MM.1S (cell line): ENCODE data around the gene ZFAND2A.

Experiments
- DNase-seq: peaks from one replicate; pipeline ENCODE4 v3.0.0-alpha.2; 2015
- H2AFZ ChIP-seq: fragments of 300-600 bp; sonication (generic); 2 replicates; pipeline ENCODE4 v1.6.0; 2016; ENCODE audit warnings: antibody characterized with exemption, low read length
- H3F3A ChIP-seq: fragments of 300-600 bp; sonication (generic); 2 replicates; pipeline ENCODE4 v1.6.1; 2016; ENCODE audit warnings: mild to moderate bottlenecking, antibody characterized with exemption, low read length, moderate library complexity, mixed read lengths; ENCODE audit not compliant: insufficient read depth
- H3K27ac ChIP-seq: fragments of 300-600 bp; sonication (generic); 2 replicates; pipeline ENCODE4 v1.5.1; 2016; ENCODE audit warnings: mild to moderate bottlenecking, low read length
- H3K27me3 ChIP-seq: fragments of 300-600 bp; sonication (generic); replicated peaks from 2 replicates; pipeline ENCODE4 v1.6.0; 2016; ENCODE audit warnings: low read length; ENCODE audit not compliant: insufficient read depth
- H3K36me3 ChIP-seq: fragments of 300-600 bp; sonication (generic); replicated peaks from 2 replicates; pipeline ENCODE4 v1.6.1; 2016; ENCODE audit warnings: mild to moderate bottlenecking, low read length, mixed read lengths; ENCODE audit not compliant: insufficient read depth
- H3K4me1 ChIP-seq: fragments of 300-600 bp; sonication (generic); 2 replicates; pipeline ENCODE4 v1.6.1; 2016; ENCODE audit warnings: low read length, mixed read lengths
- H3K4me2 ChIP-seq: fragments of 300-600 bp; sonication (generic); 2 replicates; pipeline ENCODE4 v1.6.0; 2016; ENCODE audit warnings: low read depth, low read length
- H3K4me3 ChIP-seq: fragments of 300-600 bp; sonication (generic); 2 replicates; pipeline ENCODE4 v1.5.1; 2016; ENCODE audit warnings: low read length, mixed read lengths
- H3K79me2 ChIP-seq: fragments of 300-600 bp; sonication (generic); 2 replicates; pipeline ENCODE4 v1.6.1; 2016; ENCODE audit warnings: mixed run types, low read length, mixed read lengths
- H3K9ac ChIP-seq: fragments of 300-600 bp; sonication (generic); 2 replicates; pipeline ENCODE4 v1.6.1; 2016; ENCODE audit warnings: low read length, mixed read lengths
- H3K9me2 ChIP-seq: fragments of 300-600 bp; sonication (generic); replicated peaks from 2 replicates; pipeline ENCODE4 v1.6.1; 2016; ENCODE audit warnings: mild to moderate bottlenecking, low read length, mixed read lengths; ENCODE audit not compliant: insufficient read depth
- H3K9me3 ChIP-seq: fragments of 300-600 bp; sonication (generic); replicated peaks from 2 replicates; pipeline ENCODE4 v1.6.1; 2016; ENCODE audit warnings: mild to moderate bottlenecking, low read length, mixed read lengths; ENCODE audit not compliant: insufficient read depth
- H4K20me1 ChIP-seq: fragments of 300-600 bp; sonication (generic); 2 replicates; pipeline ENCODE4 v1.6.1; 2016; ENCODE audit warnings: mild to moderate bottlenecking, low read length, moderate library complexity, mixed read lengths; ENCODE audit not compliant: insufficient read depth
- EZH2 ChIP-seq: fragments of 300-600 bp; sonication (generic); optimal IDR thresholded peaks from 2 replicates; pipeline ENCODE3; 2017; ENCODE audit warnings: low read depth, mild to moderate bottlenecking, antibody characterized with exemption, low read length, mixed read lengths
- EZH2phosphoT487 ChIP-seq: fragments of 300-600 bp; sonication (generic); IDR thresholded peaks from 2 replicates; pipeline ENCODE4 v1.6.1; 2018; ENCODE audit warnings: antibody characterized with exemption, low read length
- TF ChIP-seq, protein P1 (sequence below): fragments of 300-600 bp; sonication (generic); IDR thresholded peaks from 2 replicates; pipeline ENCODE4 v1.5.1; 2016; ENCODE audit warnings: antibody characterized with exemption, low read length, mixed read lengths

Gene ZFAND2A

DNA sequence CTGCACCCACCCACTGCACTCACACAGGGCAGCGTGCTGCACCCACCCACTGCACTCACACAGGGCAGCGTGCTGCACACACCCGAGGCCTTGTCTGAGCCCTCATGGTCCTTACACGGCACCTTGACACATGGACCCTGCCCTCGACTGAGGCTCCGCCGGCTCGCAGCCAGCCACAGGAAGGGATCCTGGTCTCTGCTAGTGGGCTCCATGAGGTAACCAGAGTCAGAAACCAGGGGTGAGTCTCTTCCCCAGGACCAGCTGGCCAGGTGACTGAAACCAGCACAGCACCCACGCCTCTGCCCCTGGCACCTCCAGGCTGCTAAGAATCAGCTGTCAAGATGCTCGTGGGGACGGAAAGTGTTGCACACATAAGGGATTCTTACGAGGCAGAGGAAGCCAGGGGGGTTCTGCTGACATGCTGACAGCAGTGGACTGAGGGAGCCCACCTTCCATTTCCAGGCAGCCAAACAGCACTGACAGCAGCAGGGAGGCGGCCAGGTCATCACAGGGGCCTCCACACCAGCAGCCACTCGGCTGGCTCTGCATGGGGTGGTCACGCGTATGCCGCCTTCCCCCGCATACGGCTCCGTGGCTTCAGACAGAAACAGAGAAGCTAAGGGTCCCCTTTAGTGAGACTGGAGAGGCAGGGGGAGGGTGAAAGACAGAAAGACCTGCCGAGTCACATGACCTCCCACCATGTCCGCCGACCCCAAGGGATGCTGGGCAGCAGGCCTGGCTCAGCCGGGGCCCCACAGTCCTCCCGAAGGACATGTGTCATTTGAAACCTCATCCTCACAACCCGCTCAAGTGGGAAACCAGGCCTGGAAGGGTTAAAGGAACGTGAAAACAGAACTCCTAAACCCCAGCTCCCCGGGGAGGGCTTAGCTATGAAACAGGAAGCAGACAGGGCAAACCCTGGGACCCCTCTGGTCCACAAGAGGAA is 37.8 kb downstream of the ZFAND2A start:
- H3K27ac ChIP-seq, result no peak overlapping the region
- no peak overlapping the region for H3K4me2 ChIP-seq
- no peaks in the 10 kb centered on the region for H3K4me1 ChIP-seq
- H3F3A ChIP-seq, result no peaks in the 10 kb centered on the region
- no peaks in the 10 kb centered on the region for H3K9me3 ChIP-seq
- no peaks in the 10 kb centered on the region for H3K36me3 ChIP-seq
- H3K79me2 ChIP-seq, result no peaks in the 10 kb centered on the region
- no peaks in the 10 kb centered on the region for H3K27me3 ChIP-seq
- H3K9ac ChIP-seq, result no peak overlapping the region
- H2AFZ ChIP-seq, result no peak overlapping the region
- no peaks in the 10 kb centered on the region for H4K20me1 ChIP-seq
- H3K4me3 ChIP-seq, result no peak overlapping the region
- DNase-seq, result no peak
- no peaks in the 10 kb centered on the region for H3K9me2 ChIP-seq
- TF ChIP-seq, protein P1, sequence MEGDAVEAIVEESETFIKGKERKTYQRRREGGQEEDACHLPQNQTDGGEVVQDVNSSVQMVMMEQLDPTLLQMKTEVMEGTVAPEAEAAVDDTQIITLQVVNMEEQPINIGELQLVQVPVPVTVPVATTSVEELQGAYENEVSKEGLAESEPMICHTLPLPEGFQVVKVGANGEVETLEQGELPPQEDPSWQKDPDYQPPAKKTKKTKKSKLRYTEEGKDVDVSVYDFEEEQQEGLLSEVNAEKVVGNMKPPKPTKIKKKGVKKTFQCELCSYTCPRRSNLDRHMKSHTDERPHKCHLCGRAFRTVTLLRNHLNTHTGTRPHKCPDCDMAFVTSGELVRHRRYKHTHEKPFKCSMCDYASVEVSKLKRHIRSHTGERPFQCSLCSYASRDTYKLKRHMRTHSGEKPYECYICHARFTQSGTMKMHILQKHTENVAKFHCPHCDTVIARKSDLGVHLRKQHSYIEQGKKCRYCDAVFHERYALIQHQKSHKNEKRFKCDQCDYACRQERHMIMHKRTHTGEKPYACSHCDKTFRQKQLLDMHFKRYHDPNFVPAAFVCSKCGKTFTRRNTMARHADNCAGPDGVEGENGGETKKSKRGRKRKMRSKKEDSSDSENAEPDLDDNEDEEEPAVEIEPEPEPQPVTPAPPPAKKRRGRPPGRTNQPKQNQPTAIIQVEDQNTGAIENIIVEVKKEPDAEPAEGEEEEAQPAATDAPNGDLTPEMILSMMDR, result no peak
- no peak for TF ChIP-seq EZH2phosphoT487
- no peak for TF ChIP-seq EZH2

DNA sequence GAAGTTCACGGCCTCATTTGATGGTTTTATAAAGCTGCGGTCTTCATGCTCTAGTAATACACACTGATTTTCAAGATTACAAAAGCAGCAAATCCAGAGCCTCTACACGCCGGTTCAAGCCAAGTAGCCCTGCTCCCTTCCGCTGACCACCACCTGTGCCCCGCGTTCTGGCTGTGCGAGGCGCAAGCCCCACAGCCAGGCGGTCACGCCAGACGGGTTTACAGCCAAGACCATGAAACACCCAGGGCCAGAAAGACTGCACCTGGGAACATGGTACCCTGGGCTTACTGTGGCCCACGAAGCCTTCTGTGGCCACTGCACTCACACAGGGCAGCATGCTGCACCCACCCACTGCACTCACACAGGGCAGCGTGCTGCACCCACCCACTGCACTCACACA is 38.5 kb downstream of the ZFAND2A start:
- Histone ChIP-seq H3K79me2 (no peaks in the 10 kb centered on the region), H3K4me2 (no peak overlapping the region)

DNA sequence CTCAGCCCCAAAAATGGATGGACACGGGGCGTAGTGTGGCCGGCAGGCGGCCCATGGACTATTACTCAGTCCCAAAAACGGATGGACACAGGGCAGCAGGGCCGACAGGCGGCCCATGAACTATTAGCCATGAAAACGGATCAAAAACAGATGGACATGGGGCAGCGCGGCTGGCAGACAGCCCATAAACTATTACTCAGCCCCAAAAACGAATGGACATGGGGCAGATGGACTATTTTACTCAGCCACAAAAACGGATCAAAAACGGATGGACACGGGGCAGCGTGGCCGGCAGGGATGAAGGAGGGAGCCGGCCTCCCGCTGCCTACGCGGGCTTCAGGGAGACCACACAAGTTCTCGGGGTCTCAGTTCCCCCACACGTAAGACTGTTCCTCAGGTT is 39.2 kb downstream of the ZFAND2A start:
- Histone ChIP-seq H3K27me3 (no peaks in the 10 kb centered on the region), H3K9me2 (no peaks in the 10 kb centered on the region), H2AFZ (no peak overlapping the region), H3K9me3 (no peaks in the 10 kb centered on the region), H3K79me2 (peaks cover 2% of the 10 kb centered on the region; the same call in 1 of the 2 replicates), H4K20me1 (no peaks in the 10 kb centered on the region), H3K4me1 (no peaks in the 10 kb centered on the region), H3K36me3 (no peaks in the 10 kb centered on the region), H3F3A (no peaks in the 10 kb centered on the region), H3K4me2 (no peak overlapping the region), H3K9ac (no peak overlapping the region), H3K4me3 (no peak overlapping the region), H3K27ac (no peak overlapping the region)
- DNase-seq, result no peak
- TF ChIP-seq, protein P1, result no peak
- TF ChIP-seq EZH2phosphoT487 (no peak), EZH2 (no peak)

More for the DNA sequence above, 38.5 kb downstream of the ZFAND2A start:
- H2AFZ ChIP-seq, result no peak overlapping the region
- TF ChIP-seq EZH2phosphoT487, result no peak
- TF ChIP-seq EZH2, result no peak
- TF ChIP-seq, protein P1, result no peak
- no peak for DNase-seq
- no peaks in the 10 kb centered on the region for H4K20me1 ChIP-seq
- no peaks in the 10 kb centered on the region for H3K9me2 ChIP-seq
- H3K27ac ChIP-seq, result no peak overlapping the region
- H3K4me1 ChIP-seq, result no peaks in the 10 kb centered on the region
- no peak overlapping the region for H3K4me3 ChIP-seq
- no peaks in the 10 kb centered on the region for H3K27me3 ChIP-seq
- H3K36me3 ChIP-seq, result no peaks in the 10 kb centered on the region
- H3F3A ChIP-seq, result no peaks in the 10 kb centered on the region
- H3K9me3 ChIP-seq, result no peaks in the 10 kb centered on the region
- H3K9ac ChIP-seq, result no peak overlapping the region
